HG03196 (cell line): ENCODE results near the gene MYL12B.
"Not testable (repeated sequence)": the region's sequence is repeated elsewhere in the genome, so short reads cannot be mapped to it uniquely, and the experiment has no call there.

Experiments
- ATAC-seq: cut with Tn5 transposase; IDR thresholded peaks from one replicate; pipeline ENCODE4 v1.9.1; 2021; ENCODE audit not compliant: unreplicated experiment

The MYL12B gene

DNA sequence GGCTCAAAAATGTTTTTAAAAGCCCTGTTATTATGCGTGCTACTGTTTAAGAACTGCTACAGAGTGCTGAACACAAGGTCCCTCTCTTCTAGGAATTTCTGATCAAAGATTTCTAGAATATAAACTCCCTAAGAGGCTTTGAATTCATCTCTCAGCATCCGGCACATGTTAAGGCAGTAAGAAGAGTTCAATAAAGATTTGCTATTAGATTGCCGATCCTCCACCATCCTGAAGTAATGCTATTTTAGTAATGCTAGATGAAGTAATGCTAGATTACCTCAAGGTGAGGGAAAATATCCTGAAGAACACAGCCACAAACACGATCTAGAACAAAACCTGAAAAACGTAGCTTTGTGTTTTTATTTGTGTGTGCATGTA lies 949 bp upstream of the MYL12B start:
- ATAC-seq, result no peak

- ATAC-seq, result peak; percentile 33
These were observed 550 bp downstream of the MYL12B start for GRCh38 chr18:3262234-3263131.

GRCh38 chr18:3263132-3263700 lies 1.3 kb downstream of the MYL12B start:
- no peak for ATAC-seq

GRCh38 chr18:3264362-3264761 lies 2.4 kb downstream of the MYL12B start:
- no peak for ATAC-seq

DNA sequence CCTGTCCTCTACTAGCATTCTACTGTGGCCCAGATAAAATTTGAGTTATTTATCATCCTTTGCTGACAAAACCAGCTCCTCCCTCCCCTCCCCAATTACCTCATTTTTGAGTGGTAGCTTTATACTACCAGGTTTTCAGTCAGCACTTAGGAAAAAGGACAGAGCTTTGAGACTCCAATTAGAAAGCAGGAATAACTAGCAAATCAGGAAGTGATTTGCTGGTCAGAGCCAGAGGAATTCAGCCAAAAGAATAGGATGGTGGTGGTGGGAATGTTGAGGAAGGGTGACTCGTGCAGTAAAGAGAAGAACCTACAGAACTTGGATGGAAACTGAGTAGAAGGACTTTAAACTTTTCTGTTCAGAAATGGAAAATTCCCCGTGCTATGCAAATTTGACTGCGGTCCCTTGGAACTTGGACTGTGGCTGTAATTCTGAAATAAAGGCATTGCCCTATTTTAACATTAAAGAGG lies 3.7 kb downstream of the MYL12B start:
- ATAC-seq, result no peak

DNA sequence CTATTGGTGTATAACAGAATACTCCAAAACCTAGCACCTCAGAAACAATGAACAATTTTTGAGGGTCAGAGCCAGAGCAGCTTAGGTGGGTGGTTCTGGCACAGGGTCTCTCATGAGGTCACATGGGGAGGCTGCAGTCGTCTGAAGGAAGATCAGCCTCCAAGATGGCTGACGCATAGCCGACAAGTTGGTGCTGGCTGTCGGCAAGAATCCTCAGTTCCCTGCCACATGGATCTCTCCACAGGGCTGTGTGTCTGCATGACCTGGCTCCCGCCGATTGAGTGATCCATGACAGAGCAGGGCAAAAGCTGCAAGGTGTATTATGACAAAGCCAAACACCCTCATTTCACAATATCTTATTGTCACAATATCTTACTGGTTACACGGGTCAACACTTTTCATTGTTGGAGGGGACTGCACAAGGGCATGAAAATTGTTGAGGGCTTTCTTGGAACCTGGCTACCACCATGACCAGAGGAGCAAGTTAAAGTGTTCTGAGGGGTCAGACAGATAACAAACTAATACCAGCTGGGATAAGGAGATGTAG lies 4.2 kb downstream of the MYL12B start:
- ATAC-seq, result no peak

GRCh38 chr18:3268306-3268705 lies 6.4 kb downstream of the MYL12B start:
- ATAC-seq, result no peak

- no peak for ATAC-seq
These were observed 7.4 kb downstream of the MYL12B start for GRCh38 chr18:3269241-3269913.

- no peak for ATAC-seq
These were observed 8.0 kb downstream of the MYL12B start for GRCh38 chr18:3269914-3270299.

- ATAC-seq, result no peak
These were observed 11.1 kb downstream of the MYL12B start for GRCh38 chr18:3273042-3273441.

DNA sequence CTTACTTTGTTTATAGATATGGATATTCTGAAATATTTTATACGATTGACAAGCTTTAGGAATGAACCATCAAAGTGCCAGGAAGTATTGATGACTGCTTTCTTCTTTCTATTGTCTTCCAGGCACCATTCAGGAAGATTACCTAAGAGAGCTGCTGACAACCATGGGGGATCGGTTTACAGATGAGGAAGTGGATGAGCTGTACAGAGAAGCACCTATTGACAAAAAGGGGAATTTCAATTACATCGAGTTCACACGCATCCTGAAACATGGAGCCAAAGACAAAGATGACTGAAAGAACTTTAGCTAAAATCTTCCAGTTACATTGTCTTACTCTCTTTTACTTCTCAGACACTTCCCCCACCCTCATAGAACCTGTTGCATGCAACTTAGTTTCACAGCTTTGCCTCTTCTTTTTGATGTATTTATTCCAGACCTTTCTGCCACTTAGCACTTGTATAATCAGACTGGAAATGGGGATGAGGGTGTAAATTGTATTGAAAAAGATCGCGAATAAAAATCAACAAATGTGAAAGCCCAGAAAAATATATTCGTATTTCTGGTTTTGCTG lies 15.8 kb downstream of the MYL12B start:
- not testable (repeated sequence) for ATAC-seq

DNA sequence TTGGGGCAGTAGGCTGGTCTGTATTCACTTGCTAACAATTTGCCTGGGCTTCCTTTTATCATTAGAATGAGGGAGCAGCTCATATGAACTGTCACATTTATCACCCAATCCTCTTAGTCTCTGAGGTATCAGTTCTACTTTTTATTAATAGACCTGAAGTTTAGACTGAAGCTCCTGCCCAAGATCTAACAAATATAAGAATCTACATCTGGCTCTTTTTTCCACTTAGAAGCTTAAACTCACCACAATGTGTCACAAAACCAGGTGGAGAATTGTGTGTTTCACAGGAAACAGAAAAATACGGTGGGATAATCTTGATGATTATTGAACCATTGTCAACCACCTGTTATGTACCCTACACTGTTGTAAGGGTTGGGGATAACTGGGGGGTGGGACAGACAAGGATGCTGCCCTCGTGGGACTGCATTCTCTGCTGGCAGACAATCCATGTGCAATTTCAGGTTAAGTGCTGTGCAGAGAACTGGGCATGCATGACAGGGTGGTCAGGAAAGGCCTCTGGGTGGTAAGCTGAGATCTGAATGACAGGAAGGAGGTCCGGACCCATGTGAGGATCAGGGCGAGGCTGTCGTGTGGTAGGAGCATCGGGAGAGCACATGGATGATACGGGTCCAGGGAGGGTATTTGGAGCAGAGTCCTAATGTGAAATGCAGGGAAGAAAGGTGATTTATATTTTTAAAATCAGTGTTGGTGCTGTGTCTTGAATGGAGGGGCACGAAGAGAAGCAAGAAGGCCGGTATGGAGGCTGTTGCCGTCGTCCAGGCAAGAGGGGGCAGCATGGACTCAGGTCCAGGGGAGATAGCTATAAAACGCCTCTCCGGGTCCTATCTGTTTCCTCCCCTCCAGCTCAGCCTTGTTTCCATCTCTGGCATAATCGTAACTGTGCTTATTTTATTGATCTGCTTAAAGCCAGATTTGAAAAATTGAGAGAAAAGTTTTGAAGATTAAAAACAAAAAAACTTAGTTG lies 17.6 kb downstream of the MYL12B start:
- peak; percentile 64 for ATAC-seq

DNA sequence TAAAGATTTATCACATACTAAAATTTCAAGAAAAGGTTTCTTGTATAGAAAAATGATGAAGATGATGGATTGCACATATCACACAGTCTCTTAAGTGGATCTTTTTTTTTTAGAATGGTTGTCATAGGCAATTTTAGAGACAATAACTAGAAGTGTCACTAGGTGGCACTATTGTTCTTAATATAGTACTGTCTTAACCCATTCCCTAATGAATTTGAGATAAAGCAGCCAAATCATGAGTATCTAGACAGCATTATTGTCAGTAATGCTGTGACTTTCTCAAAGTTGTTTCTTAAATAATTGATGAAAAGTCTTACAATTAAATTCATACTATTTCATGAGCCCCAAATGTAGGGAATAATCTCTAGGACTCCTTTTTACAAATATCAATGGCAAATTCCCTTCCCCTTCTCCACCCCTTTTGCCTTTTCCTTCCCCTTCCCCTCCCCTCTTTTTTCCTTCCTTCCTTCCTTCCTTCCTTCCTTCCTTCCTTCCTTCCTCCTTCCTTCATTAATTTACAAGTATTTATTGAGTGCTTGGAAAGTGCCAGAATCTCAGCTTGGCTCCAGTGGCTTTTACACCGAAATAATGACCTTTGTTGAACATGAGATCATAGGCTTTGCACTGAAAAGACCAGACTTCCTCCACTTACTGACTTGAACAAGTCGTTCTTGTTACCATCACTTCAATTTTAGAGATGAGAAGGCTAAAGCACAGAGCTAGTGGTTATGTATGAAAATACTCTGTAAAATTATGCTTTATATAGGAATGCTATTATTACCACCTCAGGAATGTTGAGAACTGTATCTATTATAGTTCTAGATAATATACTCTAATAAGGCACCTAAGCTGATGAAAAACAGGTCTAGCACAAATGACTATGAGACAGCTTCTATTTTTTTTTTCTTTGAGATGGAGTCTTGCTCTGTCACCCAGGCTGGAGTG lies 19.8 kb downstream of the MYL12B start:
- ATAC-seq, result peak; percentile 45

DNA sequence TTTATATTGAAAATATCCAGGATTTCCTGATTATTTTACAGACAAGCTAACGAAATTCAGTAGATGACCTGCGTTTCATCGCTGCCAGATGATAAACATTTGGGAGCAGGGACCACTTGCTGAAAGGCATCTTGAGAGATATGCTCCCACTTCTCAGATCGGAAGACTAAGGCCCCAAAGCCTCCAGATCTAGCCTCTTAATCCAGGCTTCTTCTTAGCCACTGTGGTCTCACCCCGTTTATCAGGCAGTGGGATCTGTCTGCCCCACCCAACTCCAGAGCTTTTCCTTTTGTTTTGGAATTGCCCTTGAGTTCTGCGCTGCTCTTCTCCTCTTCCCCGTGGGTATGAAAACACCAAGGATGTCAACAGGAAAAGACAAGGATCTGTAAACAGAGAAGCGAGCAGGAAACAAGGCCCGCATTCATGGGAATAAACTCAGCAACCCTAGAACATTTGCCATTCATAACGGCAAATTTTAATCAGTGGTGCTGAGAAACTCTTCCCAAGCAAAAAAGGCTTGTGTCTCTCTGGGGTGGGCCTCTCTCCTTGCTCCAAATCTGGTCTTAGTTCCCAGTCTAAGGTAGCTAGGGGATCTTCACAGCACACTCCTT lies 21.4 kb downstream of the MYL12B start:
- ATAC-seq, result no peak

DNA sequence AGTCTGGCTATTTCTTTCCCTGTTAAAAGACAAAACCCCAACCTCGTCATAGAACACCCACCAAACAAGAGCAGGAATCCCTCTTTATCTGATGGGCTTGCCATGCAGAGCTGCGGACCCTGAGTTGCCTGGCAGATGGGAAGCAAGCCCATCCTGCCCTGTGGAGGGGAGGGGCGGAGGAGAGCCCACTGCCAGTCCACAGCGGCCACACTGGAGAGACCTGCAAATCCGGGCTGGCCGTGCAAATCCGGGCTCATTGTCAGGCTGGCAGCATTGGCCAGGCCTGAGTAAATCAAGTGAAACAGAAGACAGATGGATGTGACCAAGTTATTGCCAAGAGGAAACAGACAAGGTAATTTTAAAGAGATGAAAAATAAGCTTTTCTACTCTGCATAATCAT lies 22.0 kb downstream of the MYL12B start:
- ATAC-seq, result no peak

DNA sequence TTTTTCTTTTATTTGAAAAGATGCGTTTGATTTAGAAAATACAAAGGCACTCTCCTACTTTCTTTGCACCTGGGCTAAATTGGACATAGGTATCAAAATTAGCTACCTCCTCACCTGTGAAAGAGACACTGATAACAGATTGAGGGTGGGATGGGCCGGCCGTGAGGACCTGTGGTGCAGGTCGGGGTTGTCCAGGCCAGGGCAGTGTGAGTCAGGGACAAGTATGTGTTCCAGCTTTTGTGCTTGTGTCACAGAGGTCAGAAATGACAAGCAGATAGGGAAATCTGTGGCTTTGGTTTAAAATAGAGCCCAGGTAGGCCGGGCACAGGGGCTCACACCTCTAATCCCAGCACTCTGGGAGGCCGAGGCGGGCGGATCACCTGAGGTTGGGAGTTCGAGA lies 22.6 kb downstream of the MYL12B start:
- ATAC-seq, result no peak

- ATAC-seq, result no peak
These were observed 24.2 kb downstream of the MYL12B start for GRCh38 chr18:3286159-3286558.

GRCh38 chr18:3293196-3293951 lies 31.4 kb downstream of the MYL12B start:
- ATAC-seq, result no peak
